Activated naive CD4-positive, alpha-beta T cell treated with anti-CD3 and anti-CD28 coated beads, Interleukin-2, amount 50 U/mL, for 72 hours (primary cell): ENCODE results near the gene RNASE8. TPM values are rescaled to one million over a fixed set of nuclear protein-coding genes. Genes with fewer than 3 reads are reported as not detected.

ENCODE experiments used
- ATAC-seq, 2 donors: fragments of 150-1000 bp; cut with Tn5 transposase; 2 replicates each; pipeline ENCODE4 v1.10.0; 2021; ENCODE audit warnings: mild to moderate bottlenecking in 2 of 2, moderate library complexity in 2 of 2
- DNase-seq, 2 donors: peaks; one replicate each; pipeline ENCODE4 v3.0.0; 2021 to 2022; ENCODE audit warnings: low spot score in 2 of 2
- H3K27ac Mint-ChIP-seq, 2 donors: one replicate each; pipeline ENCODE4 v1.8.0; 2022; ENCODE audit warnings: mild to moderate bottlenecking in 2 of 2, mixed read lengths in 2 of 2
- H3K36me3 Mint-ChIP-seq, 2 donors: one replicate each; pipeline ENCODE4 v1.8.0; 2022; ENCODE audit warnings: mixed read lengths in 2 of 2
- H3K9me3 Mint-ChIP-seq, 2 donors: one replicate each; pipeline ENCODE4 v1.8.0; 2022; ENCODE audit warnings: mixed read lengths in 2 of 2
- total RNA-seq, 2 donors: library from RNA; stranded (reverse); gene quantifications; one replicate each; pipeline ENCODE4 v1.2.3, GENCODE V29; 2022

RNASE8 gene
- total RNA-seq, 2 donors from 2014 or later = not detected

GRCh38 chr14:21041676-21042433 lies 15.8 kb upstream of the RNASE8 start, which contains the start of gene RNASE7:
TSS of gene RNASE7 (plus strand) at chr14:21042362. CDS start at chr14:21042993, 631 bp downstream.
- H3K9me3 Mint-ChIP-seq = no peaks in the 10 kb centered on the region
- DNase-seq = no peak
- no peak for ATAC-seq
- peak within 1 kb of the TSS in 1 of 2 donors; percentile 78 for H3K27ac Mint-ChIP-seq
- no peaks in the 10 kb centered on the region for H3K36me3 Mint-ChIP-seq

- ATAC-seq (no peak), DNase-seq (no peak)
- Mint-ChIP-seq H3K27ac (peak overlapping the region in 1 of 2 donors; percentile 78), H3K36me3 (no peaks in the 10 kb centered on the region), H3K9me3 (no peaks in the 10 kb centered on the region)
Measured at GRCh38 chr14:21042918-21043317, 14.7 kb upstream of the RNASE8 start.

DNA sequence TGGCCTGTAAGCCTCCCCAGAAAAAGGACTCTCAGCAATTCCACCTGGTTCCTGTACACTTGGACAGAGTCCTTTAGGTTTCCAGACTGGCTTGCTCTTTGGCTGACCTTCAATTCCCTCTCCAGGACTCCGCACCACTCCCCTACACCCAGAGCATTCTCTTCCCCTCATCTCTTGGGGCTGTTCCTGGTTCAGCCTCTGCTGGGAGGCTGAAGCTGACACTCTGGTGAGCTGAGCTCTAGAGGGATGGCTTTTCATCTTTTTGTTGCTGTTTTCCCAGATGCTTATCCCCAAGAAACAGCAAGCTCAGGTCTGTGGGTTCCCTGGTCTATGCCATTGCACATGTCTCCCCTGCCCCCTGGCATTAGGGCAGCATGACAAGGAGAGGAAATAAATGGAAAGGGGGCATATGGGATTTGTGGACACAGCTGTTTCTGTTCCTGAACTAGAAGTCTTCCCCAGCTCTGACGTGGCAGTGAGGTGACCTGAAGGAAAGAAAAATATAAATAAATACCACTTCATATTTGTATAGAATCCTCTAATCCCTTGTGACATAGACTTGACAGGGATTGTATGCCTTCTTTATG lies 14.1 kb upstream of the RNASE8 start:
- H3K27ac Mint-ChIP-seq = no peak overlapping the region
- H3K9me3 Mint-ChIP-seq = no peaks in the 10 kb centered on the region
- H3K36me3 Mint-ChIP-seq = no peaks in the 10 kb centered on the region
- DNase-seq = no peak
- ATAC-seq = no peak

DNA sequence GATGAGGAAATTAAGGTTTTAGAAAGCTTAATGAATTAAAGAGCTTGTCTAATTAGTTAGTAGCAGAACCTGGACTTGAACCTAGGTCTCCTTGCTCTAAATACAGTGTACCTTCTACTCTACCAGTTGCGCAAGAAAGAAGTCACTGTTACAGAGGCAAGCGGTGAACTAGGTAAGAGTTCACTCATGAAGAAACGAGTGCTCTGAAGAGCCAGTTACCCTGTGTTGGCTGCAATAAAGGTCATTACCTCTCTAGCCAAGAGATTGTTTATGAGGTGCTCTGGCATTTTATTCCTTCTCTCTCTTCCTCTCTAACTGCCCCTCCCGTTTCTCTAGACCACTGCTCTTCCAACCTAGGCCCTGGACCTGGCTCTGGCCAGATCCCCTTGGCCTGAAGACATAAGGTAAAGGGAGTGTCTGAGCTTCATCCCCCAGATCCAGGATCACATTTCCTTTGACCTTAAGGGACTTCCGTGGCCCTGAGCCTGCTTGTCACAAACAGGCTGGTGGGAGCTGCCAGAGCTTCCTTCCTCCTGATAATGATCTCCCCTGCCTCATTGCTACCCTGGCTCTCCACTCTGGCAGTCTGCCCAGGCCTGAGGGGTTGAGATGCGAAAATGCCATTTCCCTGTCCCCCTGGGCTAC lies 13.5 kb upstream of the RNASE8 start:
- ATAC-seq = no peak
- no peaks in the 10 kb centered on the region for H3K9me3 Mint-ChIP-seq

GRCh38 chr14:21047378-21047781 lies 10.2 kb upstream of the RNASE8 start:
- ATAC-seq (no peak), DNase-seq (no peak)
- Mint-ChIP-seq H3K9me3 (no peaks in the 10 kb centered on the region), H3K36me3 (no peaks in the 10 kb centered on the region), H3K27ac (no peak overlapping the region)

More for the DNA sequence above, 13.5 kb upstream of the RNASE8 start:
- no peak for DNase-seq
- H3K27ac Mint-ChIP-seq = peak overlapping the region in 1 of 2 donors; percentile 62
- no peaks in the 10 kb centered on the region for H3K36me3 Mint-ChIP-seq

- Mint-ChIP-seq H3K27ac (no peak overlapping the region), H3K36me3 (no peaks in the 10 kb centered on the region), H3K9me3 (no peaks in the 10 kb centered on the region)
- ATAC-seq (no peak), DNase-seq (no peak)
Measured at GRCh38 chr14:21048638-21049037, 9.0 kb upstream of the RNASE8 start.

DNA sequence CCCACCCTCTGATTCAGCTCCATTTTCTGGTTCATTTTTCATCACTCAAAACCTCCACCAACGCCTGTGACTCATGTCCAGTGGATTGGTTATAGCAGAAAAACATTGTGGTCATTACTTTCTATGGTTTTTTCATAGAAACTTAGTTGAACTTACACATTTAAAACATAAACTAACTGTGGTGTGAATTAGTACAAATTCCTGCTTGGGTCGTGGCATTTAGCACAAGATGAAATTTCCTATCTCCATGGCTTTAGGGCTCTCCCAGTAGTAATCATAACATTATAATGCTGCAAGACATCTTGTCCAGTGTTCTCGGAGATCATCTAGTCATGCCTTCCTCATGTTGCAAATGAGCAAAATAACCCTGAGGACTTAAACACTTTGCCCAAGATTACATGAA lies 8.3 kb upstream of the RNASE8 start:
- no peaks in the 10 kb centered on the region for H3K36me3 Mint-ChIP-seq
- H3K27ac Mint-ChIP-seq = no peak overlapping the region
- ATAC-seq = no peak
- no peaks in the 10 kb centered on the region for H3K9me3 Mint-ChIP-seq
- DNase-seq = no peak

DNA sequence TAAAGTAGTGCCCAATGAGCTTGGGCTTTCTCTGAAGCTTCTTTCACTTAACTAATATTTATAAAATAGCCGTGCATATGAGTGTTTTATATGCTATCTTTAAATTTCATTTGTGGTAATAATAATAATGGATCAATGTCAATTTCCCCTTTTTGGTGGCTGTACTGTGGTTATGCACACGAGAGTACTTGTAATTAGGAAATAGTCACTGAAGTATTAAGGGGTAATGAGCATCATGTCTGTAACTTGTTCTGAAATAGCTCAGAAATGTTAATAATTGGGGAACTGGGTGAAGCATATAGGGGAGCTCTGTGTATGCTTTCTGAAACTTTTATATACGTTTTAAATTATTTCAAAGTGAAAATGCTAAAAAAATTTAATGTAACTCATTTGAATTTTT lies 7.0 kb upstream of the RNASE8 start:
- no peaks in the 10 kb centered on the region for H3K36me3 Mint-ChIP-seq
- H3K27ac Mint-ChIP-seq = no peak overlapping the region
- DNase-seq (no peak), ATAC-seq (no peak)
- no peaks in the 10 kb centered on the region for H3K9me3 Mint-ChIP-seq

DNA sequence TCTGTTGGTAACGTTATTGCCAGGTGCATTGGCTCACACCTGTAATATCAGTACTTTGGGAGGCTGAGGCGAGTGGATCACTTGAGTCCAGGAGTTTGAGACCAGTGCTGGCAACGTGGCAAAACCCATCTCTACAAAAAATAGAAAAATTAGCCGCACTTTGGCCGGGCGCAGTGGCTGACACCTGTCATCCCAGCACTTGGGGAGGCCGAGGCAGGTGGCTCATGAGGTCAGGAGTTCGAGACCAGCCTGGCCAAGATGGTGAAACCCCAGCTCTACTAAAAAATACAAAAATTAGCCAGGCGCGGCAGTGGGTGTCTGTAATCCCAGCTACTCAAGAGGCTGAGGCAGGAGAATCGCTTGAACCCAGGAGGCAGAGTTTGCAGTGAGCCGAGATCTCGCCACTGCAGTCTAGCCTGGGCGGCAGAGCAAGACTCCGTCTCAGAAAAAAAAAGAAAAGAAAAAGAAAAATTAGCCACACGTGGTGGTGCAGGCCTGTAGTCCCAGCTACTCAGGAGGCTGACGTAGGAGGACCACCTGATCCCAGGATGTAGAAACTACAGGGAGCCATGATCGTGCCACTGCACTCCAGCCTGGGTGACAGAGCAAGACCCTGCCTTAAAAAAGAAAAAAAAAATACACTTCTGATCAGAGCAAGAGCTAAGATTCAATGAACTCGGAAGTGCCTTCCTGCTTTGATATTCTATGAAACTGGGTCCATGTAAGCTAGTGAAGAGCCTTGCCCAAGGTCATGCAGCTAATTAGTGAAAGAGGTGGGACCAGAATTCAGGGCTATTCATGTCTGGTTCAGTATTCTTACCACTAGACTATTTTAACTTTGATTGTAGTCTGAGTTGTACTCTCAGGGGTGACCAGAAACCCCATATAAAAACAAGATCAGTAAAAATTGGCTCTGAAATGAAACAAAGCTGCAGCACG lies 4.2 kb upstream of the RNASE8 start:
- DNase-seq (no peak), ATAC-seq (no peak)
- no peaks in the 10 kb centered on the region for H3K9me3 Mint-ChIP-seq
- no peak overlapping the region for H3K27ac Mint-ChIP-seq
- H3K36me3 Mint-ChIP-seq = no peaks in the 10 kb centered on the region

GRCh38 chr14:21054123-21054767 lies 3.4 kb upstream of the RNASE8 start:
- Mint-ChIP-seq H3K9me3 (no peaks in the 10 kb centered on the region), H3K36me3 (no peaks in the 10 kb centered on the region), H3K27ac (no peak overlapping the region)
- peak; percentile 41 to 50 for ATAC-seq
- no peak for DNase-seq

DNA sequence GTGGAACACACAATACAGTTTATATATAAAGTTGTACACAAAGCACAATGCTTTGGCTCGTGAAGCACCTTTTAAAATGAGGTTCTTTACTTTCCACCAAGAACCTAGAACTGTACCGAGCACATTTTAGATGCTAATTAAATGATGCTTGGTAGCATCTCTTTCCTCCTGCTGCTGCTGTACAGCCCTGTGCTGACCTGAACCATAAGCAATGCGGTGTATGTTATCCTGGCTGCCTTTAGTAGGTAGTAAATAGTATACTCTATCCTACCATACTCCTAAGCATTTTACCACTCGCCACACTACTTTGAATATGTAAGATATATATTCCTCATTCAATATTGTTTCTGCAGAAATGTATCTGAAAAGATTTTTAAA lies 2.9 kb upstream of the RNASE8 start:
- Mint-ChIP-seq H3K9me3 (no peaks in the 10 kb centered on the region), H3K36me3 (no peaks in the 10 kb centered on the region), H3K27ac (no peak overlapping the region)
- ATAC-seq = no peak
- DNase-seq = no peak

GRCh38 chr14:21055432-21056117 lies 2.0 kb upstream of the RNASE8 start:
- Mint-ChIP-seq H3K36me3 (no peaks in the 10 kb centered on the region), H3K9me3 (no peaks in the 10 kb centered on the region), H3K27ac (no peak overlapping the region)
- DNase-seq = no peak
- ATAC-seq = no peak

DNA sequence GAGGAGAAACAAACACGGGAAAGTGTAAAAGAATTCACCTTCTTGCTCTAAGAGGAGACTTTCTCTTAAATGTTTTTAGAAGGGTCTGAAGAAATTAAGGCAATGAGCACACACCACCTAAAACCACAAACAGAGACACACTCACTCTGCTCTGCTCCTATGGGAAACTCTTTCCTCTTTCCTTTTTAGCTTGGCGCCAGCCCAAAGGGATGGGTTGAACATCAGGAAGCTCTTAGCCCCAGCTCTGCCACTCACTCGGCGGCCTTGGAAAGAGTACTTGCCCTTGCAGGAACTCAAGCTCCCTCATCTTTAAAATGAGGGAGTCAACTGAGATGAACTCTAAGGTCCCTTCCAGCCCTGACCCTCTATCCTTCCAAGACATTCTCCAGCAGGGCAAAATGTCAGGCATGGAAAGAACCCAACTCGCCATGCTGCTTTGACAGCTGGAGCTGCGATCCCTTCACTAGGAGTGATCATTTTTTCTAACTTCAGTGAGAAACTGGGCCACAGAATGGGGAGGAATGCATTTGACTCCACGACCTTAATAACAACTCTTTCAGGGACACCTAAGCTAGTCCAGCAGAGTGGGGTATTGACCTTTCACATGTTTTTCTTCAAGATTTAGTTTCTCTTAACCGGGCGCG lies 980 bp upstream of the RNASE8 start:
- DNase-seq (no peak), ATAC-seq (no peak)
- H3K27ac Mint-ChIP-seq = no peak overlapping the region
- no peaks in the 10 kb centered on the region for H3K36me3 Mint-ChIP-seq
- no peaks in the 10 kb centered on the region for H3K9me3 Mint-ChIP-seq

- ATAC-seq (no peak), DNase-seq (no peak)
- Mint-ChIP-seq H3K36me3 (no peaks in the 10 kb centered on the region), H3K9me3 (no peaks in the 10 kb centered on the region), H3K27ac (no peak overlapping the region)
Measured at GRCh38 chr14:21058903-21059302, 1.3 kb downstream of the RNASE8 start.

DNA sequence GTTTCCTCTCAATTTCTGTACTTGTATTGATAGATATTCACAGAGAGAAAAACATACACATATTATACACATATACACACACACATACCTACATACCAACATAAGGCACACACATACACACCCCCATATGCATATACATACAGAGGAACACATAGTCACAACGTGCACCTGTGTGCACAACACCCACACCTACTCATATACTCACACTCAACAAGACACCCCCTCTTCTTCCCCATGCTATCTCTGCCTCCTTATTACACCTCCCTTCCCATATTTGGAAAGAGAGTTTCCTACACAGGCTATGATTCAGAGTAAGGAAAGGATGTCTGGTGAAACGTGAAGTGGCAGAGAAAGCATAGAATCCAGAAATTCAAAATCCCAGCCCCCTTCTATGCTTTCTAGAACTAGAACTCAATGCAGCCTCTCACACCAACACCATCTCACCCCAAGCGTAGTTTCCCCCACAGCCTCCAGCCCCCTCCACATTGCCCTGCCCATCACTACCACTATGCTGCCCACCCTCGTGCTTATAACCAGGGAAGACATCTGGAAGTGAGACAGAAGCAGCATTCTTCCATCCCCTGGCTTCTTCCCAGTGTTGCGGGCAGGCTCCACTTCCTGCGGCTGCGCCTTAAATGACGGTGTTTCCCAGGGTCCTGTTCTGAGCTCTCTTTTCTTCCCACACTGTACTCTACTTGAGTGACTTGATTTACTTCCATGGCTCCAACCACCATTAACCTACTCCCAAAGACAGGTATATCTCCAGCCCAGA lies 2.4 kb downstream of the RNASE8 start:
- ATAC-seq (no peak), DNase-seq (no peak)
- H3K36me3 Mint-ChIP-seq = no peaks in the 10 kb centered on the region
- H3K9me3 Mint-ChIP-seq = no peaks in the 10 kb centered on the region
- no peak overlapping the region for H3K27ac Mint-ChIP-seq
